CD4-positive, alpha-beta T cell treated with Interferon alpha-2 for 1 hour (primary cell): Measurements from ENCODE around the gene ANO1.

Source experiments
- DNase-seq, 2 donors: peaks; one replicate each; pipeline ENCODE4 v3.0.0-alpha.2; 2020 to 2022

The ANO1 gene

DNA sequence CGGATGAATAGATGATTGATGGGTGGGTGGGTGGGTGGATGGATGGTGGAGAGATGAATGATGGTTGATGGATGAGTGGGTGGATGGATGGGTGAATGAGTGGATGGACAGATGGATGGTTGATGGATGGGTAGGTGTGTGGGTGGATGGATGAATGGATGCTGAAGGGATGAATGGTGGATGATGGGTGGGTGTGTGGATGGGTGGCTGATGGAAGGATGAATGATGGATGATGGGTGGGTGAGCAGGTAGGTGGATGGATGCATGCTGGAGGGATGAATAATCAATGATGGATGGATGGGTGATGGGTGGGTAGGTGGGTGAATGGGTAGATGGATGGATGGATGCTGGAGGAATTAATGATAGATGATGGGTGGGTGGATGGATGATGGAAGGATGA, 40.5 kb downstream of the ANO1 start:
- no peak for DNase-seq

DNA sequence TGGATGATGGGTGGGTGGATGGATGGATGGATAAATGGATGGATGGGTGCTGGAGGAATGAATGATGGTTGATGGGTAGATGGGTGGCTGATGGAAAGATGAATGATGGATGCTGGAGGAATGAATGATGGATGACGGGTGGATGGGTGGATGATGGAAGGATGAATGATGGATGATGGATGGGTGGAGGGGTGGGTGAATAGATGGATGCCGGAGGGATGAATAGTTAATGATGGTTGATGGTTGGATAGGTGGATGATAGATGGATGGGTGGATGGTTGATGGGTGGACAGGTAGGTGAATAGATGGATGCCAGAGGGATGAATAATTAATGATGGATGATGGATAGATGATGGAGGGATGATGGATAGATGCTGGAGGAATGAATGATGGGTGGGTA, 41.4 kb downstream of the ANO1 start:
- no peak for DNase-seq

DNA sequence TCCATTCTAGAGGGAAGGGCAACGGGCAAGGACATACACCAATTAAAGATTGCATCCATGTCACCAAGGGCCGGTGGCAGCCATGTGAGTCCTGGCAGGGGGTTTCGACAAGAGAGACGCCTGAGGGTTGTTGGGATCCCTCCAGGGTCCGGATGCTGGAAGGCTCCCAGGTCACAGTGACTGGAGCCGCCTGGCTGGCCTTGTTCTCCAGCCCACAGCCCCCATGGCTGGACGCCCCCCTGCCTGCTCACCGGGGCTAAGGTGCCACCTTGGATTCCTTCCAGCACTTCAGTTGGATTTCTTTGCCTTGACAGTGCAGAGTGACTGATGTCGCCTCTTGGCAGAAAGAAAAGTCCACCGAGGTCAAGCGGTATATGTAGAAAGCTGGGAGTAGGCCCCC, 42.6 kb downstream of the ANO1 start:
- no peak for DNase-seq

DNA sequence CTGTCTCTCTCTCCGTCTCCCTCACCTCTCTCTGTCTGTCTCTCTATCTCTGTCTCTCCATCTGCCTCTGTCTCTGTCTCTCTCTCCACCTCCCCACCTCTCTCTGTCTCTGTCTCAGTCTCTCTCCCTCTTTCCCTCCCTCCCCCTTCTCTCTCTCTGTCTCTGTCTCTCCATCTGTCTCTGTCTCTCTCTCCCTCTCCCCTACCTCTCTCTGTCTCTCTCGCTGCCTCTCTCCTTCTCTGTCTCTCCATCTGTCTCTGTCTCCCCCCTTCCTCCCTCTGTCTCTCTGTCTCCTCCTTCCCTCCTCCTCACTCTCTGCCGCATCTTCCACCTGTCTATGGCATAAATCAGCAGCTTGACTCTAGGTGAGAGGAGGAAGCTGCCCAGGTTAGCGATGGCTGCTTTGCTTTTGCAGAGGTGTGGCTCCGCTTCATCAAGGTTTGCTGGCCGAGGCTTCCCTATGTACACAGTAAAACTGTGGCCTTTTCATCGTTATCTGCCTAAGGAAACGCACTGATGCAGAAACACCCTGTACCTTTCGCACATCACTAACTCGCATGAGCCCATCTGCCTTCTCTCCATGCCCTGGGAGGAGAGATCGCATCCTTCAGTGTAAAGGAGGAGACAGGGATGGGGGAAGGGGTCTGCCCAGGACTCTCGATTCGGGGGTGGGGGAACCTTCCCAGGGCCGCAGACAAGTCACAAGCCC, 44.5 kb downstream of the ANO1 start:
- DNase-seq, result no peak

DNA sequence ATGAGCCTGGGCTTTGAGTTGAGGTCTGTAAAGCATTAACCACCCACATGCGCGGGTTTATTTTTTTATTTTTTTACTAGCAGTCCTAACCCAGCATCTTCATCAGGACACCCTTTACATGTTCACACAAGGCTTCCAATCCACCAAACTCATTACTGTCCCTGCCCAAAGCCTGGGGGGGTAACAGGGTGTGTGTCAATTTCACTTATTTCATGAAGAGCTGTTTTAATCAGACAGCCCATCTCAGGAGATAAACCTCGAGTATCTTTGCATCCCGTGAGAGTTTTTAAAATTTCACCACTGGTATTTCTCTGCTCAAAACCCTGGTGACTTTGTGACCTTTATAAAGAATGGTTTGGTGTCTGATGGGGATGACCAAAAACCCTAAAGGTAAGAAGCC, 45.6 kb downstream of the ANO1 start:
- no peak for DNase-seq

DNA sequence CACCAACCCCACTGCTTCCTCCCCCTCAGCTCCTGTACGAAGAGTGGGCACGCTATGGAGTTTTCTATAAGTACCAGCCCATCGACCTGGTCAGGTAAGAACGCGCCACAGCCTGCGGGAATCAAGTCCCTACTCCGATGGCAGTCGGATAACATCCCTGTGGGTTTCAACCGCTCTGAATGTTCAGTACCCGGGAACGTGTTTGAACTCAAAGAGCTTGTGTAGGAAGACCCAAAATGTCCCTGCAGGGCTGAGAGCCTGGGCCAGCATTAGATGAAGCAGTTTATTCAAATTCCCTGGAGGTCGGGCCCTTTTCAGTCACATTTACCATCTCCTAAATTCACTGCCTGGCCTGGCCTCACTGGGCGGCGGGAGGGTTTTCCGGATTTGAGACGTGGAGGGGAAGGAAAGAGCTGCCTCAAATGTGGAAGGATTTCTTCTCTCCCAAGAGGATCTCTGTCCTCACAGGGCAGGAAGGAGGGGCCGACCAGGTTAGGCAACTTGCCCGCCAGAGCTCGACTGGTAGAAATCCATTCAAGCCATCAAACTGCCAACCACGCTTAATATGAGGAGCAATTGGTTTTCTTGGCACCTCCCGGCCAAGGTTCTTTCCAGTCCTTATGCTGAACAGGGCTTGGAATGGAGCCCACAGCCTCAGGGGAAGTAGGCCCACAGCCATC, 46.3 kb downstream of the ANO1 start:
- no peak for DNase-seq

DNA sequence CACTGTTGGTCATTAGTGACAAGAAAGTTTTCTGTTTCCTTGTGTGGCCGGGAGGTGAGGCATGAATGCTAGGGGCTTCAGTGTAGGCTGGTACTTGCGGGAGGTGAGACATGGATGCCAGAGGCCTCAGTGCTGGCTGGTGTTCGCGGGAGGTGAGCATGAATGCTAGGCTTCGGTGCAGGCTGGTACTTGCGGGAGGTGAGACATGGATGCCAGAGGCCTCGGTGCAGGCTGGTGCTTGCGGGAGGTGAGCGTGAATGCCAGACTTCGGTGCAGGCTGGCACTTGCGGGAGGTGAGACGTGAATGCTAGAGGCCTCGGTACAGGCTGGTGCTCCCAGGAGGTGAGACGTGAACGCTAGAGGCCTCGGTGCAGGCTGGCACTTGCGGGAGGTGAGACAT, 48.4 kb downstream of the ANO1 start:
- DNase-seq, result no peak

DNA sequence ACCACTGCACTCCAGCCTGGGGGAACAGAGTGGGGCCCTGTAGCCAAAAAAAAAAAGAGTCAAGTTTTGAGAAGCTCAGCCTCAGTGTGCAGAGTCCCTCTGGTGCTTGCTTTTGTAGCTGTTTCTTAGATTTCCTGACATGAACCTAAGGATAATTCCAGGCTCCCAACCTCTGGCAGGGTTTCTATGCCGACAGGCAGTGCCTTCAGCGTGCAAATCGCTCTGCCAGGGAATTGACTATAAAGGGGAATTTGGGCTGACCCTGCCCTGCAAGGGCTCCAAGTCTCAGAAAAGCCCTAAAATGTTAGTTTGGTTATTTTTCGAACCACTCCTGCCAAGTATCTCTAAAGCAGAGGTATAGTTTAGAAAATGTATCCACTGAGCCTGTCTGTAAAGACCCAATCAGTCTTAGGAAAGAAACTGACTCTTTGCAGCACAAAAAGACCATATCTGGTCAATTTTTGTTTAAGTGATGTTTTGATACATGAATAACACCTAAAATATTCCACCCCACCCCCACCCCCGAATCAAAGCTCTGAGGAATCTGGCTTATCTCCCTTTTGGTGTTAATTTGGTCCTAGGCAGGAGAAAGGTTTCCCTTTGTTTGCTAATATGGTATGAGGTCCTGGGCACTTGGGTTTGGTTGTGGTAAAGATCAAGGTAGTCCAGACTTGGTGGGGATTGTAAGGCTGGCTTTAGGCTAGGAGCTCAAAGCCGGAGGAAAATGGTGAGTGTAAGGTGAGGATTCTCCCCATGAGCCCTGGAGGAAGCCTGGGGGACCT, 49.7 kb downstream of the ANO1 start:
- no peak for DNase-seq

DNA sequence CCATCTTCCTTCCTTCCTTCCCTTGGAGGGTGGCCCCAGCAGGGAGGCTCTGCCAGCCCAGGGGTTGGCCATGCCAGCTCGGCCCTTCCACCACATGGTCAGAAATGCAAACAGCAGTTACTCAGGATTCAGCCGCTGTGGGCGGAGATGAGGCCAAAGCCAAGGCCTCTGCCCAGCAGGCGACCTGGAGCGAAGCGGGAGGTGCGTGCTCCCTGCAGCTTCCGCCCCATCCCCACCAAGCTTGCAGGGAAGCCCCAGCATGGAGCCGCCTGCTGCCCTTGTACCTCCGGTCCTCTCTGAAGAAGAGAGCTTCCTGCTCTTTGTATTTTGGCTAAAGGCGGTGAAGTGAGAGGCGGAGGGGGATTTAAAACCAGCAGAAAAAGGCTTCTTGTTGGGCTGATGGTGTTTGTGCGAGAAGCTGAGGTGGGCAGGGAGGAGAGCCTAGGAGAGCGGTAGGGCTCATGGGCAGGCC, 50.4 kb downstream of the ANO1 start:
- no peak for DNase-seq

DNA sequence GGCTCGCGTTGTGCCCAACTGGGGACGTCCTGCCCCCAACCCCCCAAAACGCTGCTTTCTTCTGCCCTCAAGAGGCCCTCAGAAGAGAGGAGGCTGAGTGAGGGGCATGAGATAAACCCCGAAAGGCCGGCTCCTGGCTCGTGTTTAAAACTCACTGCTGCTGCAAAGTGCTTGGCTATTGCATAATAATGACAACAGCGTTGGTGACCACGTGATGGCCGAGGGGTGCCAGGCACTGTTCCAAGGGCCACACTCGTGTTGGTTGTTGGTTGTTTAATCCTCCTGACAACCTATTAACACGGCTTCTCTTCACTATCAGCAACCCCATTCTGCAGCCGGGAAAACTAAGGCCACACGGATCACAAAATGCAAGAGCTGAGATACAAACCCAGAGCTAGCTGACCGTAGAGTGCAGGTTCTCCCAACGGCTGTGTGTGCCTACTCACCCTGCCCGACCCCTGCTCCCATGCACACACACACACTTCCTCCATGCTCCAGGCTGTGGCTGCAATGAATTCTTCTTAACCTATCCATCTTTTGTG, 51.0 kb downstream of the ANO1 start:
- no peak for DNase-seq

DNA sequence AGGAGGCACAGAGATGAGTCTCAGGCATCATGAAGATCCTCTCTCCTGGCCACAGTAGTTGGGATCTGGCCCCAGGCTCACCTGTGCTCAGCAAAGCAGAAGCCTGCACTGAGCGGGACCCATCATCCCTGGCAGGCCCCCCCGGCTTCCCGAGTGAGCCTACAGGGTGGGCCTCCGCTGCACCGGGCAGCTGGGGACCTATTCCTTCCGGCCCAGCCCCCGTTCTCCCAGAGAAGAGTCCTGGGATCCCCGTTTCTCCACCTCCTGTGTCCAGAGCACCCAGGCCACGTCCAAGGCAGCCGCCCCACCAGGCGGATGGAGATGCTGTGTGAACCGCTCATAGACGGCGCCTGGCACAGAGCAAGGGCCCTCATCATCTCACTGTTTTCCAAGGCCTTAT, 52.5 kb downstream of the ANO1 start:
- DNase-seq, result no peak

DNA sequence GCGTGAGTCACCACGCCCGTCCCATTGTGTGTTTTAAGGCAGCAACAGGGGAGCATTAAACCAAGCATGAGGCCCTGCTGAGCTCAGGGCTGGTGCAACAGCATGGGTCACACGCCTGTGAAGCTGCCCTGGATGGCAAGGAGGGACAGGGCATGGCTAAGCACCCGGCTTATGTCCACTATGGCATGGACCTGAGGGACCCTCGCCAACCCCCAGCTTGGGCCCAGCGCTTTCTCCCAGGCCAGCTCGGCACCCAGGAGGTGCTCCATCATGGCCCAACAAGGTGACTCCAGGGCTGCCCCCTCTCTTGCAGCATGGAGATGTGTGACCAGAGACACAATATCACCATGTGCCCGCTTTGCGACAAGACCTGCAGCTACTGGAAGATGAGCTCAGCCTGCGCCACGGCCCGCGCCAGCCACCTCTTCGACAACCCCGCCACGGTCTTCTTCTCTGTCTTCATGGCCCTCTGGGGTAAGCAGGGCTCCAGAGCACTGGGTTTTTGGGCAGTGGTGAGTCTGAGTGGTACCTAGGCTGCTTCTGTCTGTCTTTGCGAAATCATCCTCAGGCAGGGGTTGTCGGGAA, 53.6 kb downstream of the ANO1 start:
- no peak for DNase-seq

DNA sequence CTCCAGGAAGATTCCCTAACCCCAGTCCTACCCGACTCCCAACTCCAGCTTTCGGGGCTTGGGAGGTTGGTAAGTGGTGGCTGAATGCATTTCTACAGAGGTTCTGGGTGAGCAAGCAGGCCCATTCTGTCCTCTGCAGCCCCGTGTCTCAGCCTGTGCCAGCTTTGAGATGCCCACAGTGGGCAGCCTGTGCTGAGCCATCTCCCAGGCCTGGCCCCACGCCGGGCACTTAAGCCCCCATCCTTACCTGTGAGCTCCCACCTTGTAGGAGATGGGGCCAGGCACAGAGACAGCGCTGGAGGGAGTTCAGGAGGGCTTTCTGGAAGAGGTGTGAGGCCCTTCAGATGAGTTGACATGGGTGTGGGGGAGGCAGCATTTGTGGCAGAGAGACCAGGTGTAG, 54.5 kb downstream of the ANO1 start:
- no peak for DNase-seq

DNA sequence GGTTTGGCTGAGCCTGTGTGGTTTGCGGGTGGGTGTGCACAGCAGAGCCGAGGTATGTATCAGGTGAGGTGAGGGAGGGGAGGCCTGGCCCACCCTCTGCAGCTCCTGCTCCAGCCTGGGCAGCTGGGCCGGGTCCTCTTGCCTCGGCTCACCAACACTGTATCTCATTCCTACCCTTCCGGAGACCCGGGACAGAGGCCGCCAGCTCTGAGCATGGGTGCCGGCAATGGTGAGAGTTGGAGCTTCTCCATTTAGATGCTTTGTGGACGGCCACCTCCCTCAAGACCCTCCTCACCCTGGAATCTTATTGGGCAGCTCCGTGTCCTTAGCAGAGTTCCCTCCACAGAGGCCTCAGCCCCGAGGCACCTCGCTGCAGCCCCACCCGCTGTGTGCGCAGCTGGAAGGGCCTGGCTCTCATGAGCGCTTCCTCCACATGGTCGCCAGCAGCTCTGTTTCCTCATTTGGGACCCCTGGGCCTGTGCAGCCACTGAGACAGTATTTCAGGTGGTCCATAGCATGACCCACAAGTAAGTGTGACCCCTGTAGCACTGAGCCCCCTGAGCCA, 55.7 kb downstream of the ANO1 start:
- no peak for DNase-seq

DNA sequence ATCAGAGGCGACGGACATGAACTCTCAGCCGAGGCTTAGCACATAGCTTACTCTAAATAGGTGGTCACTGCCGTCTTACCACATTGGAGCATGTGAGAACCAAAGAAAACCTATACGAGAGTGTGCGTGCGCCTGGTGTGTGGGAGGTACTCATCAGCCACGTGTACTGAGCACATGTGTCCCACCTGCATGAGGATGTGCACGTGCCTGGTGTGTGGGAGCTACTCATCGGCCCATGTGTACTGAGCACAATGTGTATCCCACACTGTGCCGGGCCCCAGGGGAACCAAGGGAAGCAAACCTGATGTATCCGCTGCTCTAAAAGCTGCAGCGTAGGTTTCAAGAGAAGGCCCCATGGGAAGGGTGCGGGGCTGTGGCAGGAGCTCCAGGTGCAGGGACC, 56.4 kb downstream of the ANO1 start:
- no peak for DNase-seq

DNA sequence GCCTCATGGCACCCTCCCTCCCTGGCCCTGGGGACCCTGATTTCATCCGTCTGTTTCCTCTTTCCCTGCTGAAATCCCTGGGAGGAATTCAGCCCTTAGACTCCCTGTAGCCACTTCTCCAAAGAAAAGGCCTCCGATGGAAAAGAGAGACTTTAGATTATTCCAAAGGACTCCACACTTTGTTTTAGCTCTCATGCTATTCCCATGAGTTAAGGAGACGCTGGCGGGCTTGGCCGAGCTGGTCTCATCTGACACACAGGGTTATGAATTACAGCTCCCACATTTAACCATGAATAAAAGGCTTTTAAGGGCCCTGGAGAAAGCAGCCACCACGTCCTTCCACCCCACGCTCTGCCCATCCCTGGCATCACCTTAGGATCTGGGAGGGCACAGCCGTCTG, 57.0 kb downstream of the ANO1 start:
- no peak for DNase-seq

DNA sequence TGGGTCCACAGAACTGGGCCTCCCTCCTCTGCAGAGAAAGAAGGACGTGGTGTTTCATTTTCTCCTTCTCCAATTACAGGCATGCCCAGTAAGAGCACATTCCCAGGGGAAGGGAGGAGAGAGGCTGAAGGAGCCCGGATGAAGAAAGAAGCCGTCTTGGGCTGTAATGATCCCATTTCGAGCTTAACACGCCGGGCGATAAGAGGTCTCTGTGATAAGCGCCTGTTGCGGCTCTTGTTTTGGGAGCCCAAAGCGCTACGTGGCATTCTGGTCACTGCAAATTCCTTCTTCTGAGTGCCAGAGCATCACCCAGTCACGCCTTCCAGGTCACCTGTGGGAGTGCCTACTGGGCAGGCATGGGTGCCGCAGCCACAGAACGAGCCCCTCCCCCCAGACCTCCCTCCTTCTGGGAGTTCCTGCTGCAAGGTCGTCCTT, 57.5 kb downstream of the ANO1 start:
- no peak for DNase-seq

DNA sequence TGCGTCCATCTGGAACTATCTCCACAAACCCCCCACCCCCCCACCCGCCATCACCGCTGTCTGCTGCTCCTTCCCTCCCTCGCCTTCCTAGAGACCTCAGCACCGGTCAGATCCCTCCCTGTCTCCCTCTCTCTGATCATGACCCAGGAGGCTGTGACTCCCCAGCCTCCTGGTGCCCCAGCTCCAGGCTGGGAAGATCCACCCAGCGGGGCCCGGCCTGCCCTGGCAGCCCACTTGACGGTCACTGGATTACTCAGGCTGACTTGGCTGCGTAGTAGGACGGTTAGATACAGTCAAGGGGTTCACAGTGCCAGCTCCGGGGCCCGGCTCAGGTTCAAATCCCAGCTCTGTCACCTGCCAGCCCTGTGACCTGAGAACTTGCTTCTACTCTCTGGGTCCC, 59.3 kb downstream of the ANO1 start:
- DNase-seq, result no peak

DNA sequence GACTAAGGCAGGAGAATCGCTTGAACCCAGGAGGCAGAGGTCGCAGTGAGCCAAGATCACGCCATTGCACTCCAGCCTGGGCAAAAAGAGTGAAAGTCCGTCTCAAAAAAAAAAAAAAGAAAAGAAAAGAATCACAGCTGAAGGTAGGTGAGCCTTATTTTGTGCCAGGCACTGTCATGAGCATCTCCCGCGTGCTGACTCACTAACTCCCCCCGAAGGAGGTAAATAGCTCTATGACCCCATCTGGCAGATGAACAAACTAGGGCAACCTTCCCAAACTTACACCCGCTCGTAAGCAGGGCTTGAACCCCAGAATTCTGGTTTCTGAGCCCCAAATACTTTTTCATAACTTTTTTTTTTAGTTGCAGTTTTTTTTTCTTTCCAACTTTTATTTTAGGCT, 60.3 kb downstream of the ANO1 start:
- DNase-seq, result no peak

DNA sequence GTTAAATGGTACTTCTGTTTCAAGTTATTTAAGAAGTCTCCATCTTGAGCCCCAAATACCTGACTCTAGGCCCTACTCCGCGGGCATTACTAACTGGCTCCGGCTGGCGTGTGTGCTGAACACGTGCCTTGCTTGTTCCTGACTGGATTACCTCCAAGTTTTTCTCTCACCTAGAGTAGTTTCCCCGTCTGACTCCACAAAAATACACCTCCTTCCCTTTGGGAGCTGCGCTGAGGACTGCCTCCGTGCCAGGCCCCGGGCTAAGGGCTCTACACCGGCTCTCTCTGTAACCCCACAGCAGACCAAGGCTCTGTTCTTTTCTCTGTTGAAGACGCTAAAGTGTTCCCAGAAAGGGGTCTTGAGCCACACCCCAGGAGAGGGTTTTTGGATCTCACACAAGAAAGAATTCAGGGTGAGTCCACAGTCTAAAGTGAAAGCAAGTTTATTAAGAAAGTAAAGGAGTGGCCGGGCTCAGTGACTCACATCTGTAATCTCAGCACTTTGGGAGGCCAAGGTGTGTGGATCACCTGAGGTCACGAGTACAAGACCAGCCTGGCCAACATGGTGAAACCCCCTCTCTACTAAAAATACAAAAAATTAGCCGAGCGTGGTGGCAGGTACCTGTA, 61.8 kb downstream of the ANO1 start:
- no peak for DNase-seq

DNA sequence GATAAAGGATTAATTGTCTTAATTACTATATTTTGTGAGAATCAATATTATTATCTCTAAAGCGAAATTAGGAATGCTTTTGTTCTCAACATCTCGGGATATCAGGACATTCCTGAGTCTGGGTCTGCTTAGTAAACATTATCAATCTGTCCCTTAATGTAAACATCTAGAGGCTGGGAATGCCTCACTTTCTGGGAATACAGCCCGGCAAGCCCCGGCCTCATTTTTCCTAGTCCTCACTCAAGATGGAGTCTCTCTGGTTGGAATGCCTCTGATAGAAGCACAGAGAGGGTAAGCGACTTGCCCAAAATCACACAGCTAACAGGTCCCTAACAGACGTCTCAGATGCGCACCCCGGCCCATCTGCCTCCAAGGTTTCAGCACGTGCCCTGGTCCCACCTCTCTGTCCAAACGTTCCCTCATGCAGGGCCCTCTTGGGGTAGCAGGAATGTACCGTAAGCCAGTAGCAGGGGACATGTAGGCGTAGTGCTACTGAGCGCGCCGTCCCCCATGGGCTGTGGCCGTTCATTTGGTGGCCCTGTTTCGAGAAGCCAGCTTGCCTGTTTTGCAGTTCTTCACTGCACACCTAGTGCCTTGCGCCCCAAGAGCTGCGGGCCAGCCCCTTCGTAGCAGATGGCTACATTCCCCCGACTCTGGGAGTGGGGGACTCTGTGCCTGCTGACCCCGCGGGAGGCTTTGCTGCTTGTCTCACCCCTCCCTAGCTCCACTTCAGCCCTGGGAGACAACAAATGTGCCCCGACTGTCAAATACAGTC, 62.8 kb downstream of the ANO1 start:
- no peak for DNase-seq
